CD4-positive, alpha-beta T cell treated with Interleukin-6 at 100 ng/mL for 8 hours (primary cell): ENCODE measurements around the gene SPATA13.
"Not testable (repeated sequence)": the region's sequence is repeated elsewhere in the genome, so short reads cannot be mapped to it uniquely, and the experiment has no call there.

ENCODE experiments used
- DNase-seq: peaks from one replicate; pipeline ENCODE4 v3.0.0-alpha.2; 2020; ENCODE audit warnings: mixed read lengths, low spot score

SPATA13 gene

GRCh38 chr13:24160458-24161009 is at the start of gene SPATA13:
TSS of gene SPATA13 (plus strand) at chr13:24160720. CDS start at chr13:24222930, 62,210 bp downstream.
- peak; percentile 93 for DNase-seq

DNA sequence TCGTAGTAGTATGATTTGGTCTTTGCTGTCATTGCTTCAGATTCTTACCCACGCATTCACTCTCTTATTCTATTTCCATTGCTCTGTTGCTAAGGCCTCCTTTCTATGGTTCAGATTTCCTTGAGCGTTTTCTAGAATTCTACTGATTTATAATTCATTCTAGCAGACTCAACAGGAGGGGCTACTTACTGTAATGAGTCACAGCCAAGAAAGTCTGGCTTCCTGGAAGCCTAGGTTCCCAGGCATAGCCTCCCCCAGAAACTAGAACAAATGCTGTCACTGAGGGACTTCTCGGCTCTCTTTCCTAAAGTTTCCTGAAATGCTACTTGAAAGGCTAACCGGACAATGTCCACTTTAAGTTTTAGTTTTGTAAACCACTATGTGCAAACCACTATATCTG is 47.7 kb upstream of the SPATA13 start:
- no peak for DNase-seq

GRCh38 chr13:24115671-24116070 is 44.8 kb upstream of the SPATA13 start:
- no peak for DNase-seq

DNA sequence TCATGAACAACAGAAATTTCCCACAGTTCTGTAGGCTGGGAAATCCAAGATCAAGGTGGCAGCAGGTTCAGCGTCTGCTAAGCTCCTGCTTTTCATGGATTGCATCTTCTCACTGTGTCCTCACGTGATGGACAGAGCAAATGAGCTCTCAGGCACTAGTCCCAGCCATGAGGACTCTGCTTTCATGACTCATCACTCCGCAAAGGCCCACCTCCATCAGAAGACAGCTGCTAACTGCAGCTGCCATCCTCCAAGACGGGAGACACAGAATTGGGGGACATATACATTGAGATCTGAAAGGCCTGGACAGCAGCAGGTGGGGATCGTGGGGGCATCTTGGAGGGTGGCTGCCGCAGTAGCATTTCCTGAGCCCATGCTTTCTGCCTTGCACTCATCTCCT is 44.4 kb upstream of the SPATA13 start:
- DNase-seq = no peak

GRCh38 chr13:24118576-24118975 is 41.9 kb upstream of the SPATA13 start:
- no peak for DNase-seq

- DNase-seq = no peak
These were observed 40.7 kb upstream of the SPATA13 start for GRCh38 chr13:24119626-24120508.

GRCh38 chr13:24122045-24122444 is 38.5 kb upstream of the SPATA13 start:
- DNase-seq = not testable (repeated sequence)

- no peak for DNase-seq
These were observed 38.0 kb upstream of the SPATA13 start for GRCh38 chr13:24122569-24122968.

- no peak for DNase-seq
These were observed 36.8 kb upstream of the SPATA13 start for GRCh38 chr13:24123761-24124160.

DNA sequence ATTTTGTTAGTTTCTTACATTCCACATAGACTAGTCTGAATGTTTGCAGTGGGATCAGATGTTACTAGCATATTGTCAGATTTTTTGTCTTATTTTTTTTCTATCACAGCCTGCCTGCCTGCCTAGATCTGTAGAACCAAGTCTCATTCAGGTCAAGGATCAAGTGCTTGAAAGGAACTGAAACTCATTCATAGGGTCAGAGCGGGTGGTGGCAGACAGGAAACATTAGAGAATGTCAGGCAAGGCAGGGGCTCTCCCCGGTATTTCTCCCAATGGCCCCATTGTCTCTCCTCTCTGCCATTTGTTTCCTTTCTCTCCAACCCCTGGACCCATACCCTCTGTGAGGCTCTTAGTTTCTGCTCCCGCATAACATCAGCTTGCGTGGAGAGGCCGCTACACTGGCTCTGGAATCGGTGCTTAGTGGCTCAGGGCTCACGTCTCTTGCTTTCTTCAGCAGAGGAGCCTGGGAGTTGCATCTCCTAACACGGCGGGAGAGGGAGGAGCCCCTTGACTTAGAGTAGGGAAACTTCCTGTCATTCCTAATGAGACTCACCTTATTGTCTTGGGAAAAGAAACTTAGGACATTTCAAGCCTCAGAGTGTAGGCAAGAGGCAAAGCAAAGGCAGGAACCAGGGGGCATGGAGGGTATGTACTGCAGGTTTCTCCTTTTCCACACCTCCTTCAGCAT is 35.6 kb upstream of the SPATA13 start:
- DNase-seq = no peak

DNA sequence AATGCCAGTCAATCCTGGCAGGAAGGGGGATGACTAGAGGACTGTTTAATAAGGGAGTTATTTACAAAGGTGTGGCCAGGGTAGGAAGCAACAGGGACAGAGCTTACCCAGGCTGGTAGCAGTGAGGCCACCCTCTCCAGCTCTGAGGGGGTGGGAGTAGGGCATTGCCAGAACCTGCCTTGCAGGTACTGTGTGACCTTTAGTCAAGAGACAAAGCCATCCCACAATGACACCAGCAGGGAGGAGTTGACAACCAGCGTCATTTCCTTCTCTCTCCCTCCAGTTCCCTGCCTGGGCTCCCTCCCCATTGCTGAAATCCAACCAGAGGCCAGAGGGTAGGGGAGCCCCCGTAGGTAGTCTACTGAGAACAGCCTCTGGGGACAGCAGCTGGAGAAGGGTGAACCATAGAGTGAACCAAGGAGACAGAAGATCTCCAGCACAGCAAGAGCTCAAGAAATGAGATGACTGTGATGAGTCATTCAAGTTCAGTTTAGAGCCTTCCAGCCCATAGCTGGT is 33.3 kb upstream of the SPATA13 start:
- DNase-seq = no peak

DNA sequence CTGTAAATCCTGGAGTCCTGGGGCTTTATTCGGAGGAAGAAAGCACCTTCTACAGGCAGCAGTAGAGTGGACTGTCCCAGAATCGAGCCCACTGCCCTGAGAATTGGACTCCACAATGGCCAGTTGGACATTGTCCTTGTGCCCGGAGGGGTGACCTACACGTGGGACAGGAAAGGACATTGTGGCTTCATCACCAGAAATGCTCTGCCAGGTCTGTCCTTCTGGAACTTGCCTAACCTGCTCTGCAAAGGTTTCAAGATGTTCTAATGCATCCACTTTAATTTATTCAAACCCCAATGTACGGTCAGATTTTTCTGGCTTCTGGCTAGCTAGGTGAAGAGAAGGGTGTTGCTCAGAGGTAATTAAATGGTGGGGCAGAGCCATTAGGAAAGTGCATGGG is 32.4 kb upstream of the SPATA13 start:
- no peak for DNase-seq

DNA sequence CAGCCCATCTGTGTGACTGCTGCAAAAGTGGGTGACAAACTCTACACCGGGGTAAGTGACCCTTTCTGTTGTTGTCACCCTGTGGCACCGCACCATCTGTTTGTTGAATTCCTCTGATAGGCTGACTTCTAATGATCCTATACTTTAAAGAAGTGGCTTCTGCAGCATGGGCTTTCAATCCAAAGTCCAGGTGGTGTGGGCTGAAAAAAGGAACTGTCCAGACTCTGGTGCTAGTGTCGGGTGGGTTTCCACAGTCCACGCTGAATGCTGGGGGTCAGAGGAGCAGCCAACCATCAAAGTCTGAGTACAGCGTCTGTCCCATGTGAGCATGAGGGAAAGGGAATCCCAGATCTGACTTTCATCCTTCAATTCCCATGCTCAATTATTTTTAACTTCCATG is 31.6 kb upstream of the SPATA13 start:
- DNase-seq = no peak

DNA sequence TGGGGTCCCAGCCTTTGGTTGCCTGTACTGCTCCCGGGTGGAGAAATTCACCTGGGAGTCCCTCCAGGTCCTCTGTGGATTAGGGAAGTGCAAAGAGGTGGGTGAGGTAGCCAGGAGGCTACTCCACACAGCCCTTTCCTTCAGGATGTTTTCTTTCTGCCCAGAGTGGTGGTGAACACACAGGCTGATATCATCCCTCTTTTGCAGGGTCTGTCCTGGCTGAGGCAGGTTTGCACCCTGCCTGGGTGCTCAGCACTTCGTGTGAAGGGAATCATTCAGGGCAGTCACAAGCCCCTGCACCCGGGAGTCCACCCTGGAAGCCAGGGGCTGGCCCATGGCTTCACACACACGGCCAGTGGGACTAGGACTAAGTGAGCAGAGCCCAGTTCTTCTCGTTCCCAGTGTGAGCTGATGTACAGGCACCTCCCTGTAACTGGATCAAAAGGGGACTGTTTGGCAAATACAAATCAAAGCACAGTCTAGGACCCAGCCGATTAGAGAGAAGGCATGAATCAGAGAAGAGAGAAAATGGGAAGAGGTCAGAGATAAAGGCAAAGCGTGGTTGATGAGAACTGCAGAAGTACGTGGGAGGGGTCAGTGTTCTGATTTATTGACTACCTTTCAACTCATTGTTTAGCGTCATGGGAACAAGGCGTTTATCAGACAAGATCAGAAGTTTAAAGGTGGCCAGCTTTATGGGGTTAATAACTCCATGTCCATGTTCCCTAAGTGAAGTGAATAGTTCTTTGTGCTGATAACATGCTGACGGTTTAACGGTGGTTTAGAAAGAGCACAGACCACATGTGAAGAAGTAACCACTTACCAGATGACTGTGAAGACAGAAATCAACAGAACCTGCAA is 30.4 kb upstream of the SPATA13 start:
- DNase-seq = no peak

GRCh38 chr13:24131749-24132148 is 28.8 kb upstream of the SPATA13 start:
- no peak for DNase-seq

- no peak for DNase-seq
These were observed 27.3 kb upstream of the SPATA13 start for GRCh38 chr13:24133021-24133795.

DNA sequence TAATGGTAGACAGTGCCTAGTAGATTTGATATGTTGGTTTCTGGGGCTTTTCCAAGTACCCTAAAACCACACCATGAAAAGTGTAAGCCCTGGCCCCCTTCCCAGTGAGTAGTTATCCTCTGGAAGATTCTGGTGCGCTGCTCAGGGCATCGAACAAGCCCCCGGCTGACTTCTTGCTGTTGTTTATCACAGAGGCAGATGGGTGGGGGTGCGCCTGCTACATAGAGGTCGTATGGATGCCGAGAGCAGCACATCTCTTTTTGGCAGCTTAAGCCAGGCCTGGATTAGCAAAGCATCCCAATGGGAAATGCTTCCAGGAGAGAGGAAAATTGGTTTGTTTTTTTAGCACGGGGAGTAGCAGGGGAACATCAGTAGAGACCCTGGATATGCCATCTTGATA is 26.3 kb upstream of the SPATA13 start:
- DNase-seq = no peak

DNA sequence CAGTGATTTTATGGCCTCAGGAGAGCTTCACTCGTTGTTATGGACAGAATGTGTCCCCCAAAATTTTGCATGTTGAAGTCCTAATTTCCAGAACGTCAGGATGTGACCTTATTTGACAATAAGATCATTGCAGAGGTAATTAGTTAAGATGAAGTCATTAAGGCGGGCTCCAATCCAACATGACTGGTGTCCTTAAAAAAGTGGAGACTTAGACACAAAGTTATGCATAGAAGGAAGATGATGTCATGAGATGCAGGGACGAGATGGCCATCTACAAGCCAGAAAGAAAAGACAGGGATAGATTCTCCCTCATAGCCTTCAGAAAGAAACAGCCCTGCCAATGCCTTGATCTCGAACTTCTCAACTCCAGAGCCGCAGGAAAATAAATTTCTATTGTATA is 25.8 kb upstream of the SPATA13 start:
- DNase-seq = no peak

GRCh38 chr13:24135674-24136300 is 24.7 kb upstream of the SPATA13 start:
- DNase-seq = no peak

GRCh38 chr13:24138911-24139310 is 21.6 kb upstream of the SPATA13 start:
- no peak for DNase-seq
